Epidermal melanocyte (primary cell): ENCODE measurements around the gene NR1D2.
"Not testable (repeated sequence)": the region's sequence is repeated elsewhere in the genome, so short reads cannot be mapped to it uniquely, and the experiment has no call there.

Experiments used
- DNase-seq: peaks from one replicate; pipeline ENCODE4 v3.0.0; 2011; ENCODE audit warnings: low spot score; ENCODE audit not compliant: insufficient read length

NR1D2 gene

GRCh38 chr3:24003466-24003865 lies 58.4 kb downstream of the NR1D2 start:
- DNase-seq = no peak

DNA sequence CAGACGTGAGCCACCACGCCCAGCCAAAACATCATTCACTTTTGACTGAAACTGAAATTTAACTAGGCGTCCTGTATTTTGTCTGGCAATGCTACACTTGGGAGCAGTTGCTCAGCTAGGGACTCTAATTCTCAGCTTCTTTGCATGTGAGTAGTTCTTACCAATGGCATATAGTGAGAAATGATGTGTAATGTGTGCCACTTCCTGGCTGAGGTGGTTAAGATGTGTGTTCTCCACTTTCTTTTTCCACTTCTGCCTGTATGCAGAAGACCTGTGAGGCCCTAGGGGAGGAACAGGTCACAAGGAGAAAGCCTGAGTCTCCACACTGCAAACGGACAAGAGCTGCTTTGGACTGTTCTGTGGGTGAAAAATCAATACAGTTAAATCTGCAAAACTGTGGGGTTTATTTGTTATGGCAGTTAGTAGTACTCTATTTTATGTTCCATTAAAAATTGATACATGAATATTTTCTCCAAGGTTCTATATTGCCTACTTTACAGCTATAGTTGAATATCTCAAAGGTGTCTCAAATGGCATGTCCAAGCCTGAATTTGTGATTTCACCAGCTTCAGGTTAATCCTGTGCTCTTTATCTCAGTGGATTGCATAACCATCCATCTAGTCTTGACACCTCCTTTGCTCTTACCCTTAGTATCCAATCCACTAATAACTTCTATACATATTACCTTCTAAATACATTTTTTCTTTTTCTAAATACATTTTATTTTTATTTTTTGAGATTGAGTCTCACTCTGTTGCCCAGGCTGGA lies 59.3 kb downstream of the NR1D2 start:
- DNase-seq = no peak

GRCh38 chr3:24005669-24006068 lies 60.6 kb downstream of the NR1D2 start:
- DNase-seq = no peak

DNA sequence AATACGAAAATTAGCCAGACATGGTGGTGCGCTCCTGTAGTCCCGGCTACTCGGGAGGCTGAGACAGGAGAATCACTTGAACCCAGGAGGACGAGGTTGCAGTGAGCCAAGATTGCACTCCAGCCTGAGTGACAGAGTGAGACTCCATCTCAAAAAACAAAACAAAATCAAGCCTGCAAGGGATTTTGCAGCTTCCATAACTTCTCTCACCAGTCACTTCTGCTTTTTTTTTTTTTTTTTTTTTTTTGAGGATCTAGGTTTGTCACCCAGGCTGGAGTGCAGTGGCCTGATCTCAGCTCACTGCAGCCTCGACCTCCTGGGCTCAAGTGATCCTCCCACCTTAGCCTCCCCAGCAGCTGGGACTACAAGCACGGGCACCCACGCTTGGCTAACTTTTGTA lies 65.7 kb downstream of the NR1D2 start:
- DNase-seq = not testable (repeated sequence)

DNA sequence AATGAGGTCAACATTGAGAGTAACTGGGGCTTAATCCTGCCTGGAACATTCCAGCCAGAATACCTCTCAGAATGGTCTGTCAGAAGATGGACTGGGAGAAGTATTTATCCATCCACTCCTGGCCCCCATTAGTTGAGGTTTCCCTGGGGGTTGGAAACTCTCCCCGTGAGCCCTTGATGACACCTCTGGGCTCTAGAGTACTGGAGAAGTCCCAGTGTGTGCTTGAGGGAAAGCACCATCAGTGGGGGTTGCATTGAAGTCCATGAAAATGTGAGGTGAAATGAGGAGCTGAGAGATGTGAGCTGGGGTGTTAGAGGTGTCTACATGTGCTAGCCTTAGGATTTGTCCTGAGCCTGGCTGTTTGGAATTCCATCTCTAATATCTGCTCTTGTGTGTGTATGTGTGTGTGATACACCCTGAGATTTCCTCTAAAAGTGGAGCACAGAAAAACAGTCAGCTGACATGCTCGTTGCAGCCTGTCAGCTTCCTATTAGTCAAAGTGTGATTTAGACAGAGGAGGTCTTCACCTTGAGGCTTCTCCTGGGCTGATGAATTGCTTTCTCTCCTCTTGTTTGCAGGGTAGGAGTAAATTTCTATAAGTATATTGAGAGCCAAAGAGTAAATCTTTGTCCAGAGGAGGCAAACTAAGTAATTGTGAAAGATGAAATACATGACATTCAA lies 67.6 kb downstream of the NR1D2 start:
- no peak for DNase-seq

GRCh38 chr3:24017305-24017704 lies 72.2 kb downstream of the NR1D2 start:
- DNase-seq = no peak

DNA sequence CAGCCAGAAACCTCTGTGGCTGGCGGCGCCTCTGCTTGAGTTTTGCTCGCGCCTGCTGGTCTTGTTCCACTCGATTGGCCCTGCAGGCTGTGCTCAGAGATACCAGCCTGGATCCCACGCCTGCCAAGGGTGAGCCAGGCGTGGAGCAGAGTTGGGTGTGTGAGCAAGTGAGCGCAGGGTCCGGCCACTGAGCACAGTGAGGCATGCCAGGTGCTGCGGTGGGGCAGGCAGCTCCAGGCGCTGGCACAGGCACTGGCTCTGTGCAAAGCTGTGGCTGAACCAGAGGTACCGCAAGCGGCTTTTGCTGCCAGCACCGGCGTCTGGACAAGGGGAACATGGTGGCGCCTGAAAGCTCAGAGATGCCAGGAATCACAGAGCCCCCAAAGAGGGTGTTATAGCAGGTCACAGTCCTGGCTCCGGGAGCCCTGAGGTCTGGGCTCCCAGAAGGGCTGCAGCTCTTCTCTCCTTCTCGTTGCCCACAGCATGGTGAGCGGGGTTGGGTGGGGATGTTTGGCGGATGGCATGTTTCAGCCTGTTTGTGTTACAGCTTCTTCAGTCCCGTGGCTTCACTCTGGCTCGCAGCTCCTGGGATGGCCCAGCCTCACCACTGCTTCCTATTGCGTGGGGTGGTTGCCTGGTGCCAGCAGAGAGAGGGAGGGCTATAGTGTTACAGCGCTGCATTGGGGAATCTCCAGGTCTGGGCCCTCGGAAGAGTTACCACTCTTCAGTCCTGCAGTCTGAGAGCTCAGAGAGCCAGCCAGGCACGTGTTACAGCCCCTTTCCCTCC lies 73.9 kb downstream of the NR1D2 start:
- DNase-seq = no peak

GRCh38 chr3:24019585-24019984 lies 74.5 kb downstream of the NR1D2 start:
- no peak for DNase-seq

DNA sequence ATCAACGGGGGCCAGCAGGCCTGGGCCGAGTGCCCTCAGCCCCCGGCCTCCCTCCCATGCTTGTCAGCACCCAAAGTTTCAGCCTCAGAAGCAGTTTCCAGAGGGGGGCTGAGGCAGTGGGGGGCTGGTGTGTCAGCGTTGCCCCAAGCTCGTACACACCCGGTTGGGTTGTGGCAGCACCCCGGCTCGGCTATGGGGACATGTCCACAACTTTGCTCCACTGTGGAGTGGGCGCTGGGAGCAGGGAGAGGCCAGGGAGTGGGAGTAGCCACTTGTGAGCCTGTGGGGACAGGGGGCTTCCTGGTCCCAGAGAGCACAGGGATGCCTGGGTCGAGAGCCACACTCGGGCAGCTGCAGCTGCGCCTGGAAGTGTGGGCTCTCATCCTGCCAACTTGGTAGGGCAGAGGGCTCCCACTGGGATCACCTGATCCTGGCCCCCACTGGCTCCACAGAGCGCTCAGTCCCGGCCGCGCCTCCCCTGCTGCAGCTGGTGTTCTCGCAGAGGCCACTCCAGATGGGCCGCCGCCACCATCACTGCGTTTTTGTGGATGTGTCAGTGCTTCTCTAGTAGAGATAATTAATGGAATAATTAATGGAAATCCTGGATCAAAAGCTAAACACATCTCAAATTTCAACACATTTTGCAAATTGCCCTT lies 75.1 kb downstream of the NR1D2 start:
- no peak for DNase-seq

DNA sequence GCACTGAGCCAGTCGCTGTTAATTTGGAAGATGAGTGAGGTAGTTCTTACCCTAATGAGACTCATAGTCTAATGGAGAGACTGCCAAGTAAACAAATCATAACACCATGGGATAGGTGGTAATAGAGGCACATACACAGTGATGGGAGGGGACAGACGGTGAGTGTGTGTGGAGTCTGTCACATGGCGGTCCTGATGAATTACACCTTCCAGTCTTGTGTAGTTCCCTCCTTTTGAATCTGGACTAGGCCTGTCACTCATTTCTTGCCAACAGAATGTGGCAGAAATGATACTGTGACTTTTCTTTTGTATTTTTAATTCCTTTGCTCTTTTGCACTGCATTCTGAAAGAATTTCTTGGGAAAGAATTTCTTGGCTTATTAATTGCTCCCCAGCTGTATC lies 78.1 kb downstream of the NR1D2 start:
- DNase-seq = no peak

GRCh38 chr3:24025805-24026204 lies 80.7 kb downstream of the NR1D2 start:
- no peak for DNase-seq

- not testable (repeated sequence) for DNase-seq
Observed at GRCh38 chr3:24026665-24027064, 81.6 kb downstream of the NR1D2 start.

DNA sequence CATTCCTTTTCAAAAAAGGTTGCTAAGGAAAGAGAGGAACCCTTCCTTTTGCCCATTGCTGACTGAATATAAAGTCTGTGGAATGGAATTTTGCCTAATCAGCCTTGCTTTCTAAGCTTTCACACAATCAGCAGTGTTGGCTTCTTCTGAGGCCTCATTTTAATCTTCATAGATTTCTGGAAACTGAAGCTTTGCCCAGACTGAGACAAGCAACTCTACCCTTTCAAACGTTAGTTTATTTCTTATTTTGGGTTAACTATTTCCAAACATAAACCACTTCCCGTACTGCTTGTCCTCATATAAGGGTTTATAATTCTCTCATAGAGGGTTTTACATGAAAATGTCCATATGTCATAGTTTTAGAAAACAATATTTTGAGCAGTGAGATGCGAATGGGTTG lies 82.9 kb downstream of the NR1D2 start:
- no peak for DNase-seq
